ENCODE measurements around the gene PDE6H. TPM values are rescaled to one million over a fixed set of nuclear protein-coding genes. Genes with fewer than 3 reads are reported as not detected.

PDE6H gene
- polyA plus RNA-seq, 10 donors: not detected

DNA sequence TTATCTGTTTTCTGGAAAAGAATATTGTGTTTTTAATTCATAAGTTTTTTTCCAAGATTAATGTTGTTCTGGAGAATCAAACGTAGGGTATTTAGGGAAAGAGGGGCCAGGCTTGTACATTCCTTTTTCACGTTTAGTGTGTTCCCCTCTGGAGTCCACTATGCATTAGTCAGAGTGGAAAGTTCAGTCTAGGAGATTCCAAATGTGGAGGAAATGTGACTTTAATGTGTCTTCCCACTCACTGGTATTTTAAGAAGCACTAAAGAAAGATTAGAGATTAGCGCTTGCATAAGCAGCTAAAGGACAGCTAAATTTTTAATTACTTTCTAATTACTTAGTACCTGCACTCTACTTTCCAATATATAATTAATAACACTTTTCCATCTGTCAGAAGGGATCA, 4.4 kb upstream of the PDE6H start:
- DNase-seq: no peak

DNA sequence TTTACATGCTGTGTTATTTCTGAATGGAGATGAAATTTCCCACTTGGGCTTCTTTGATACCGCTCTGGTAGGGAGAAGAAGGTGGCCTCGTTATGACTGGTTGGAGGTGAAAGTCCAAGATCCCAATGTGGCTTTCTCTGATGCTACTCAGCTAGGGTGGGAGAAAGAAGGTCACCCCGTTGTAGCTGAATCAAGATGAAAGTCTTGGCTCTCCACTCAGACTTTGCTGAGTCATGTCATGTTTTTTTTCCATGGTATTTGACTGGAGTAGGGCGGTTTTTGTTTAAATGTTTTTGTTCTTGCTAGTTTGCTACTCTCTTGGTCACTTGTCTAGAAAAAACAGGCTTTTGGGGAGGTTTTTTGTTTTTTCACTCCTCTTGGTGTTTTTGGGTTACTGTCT, 2.4 kb upstream of the PDE6H start:
- DNase-seq: no peak

DNA sequence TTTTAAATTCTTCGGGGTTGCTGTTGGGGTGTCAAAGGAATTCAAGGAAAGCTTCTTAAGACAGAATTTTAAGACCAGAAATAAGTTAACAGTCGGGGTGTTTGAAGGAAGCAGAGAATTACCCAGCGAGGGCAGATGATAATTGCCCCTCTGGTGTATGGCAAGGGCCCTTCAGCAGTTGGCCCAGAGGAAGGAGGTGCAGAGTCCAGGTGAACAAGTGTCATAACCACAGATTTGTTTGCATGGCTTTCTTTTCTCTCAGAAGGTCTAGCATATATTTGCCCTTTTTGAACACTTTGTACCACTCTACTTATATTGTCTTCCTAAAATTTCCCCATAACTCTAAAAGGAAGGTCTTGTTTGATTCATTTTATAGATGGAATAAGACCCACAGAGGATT, 1.8 kb downstream of the PDE6H start:
- DNase-seq: no peak

DNA sequence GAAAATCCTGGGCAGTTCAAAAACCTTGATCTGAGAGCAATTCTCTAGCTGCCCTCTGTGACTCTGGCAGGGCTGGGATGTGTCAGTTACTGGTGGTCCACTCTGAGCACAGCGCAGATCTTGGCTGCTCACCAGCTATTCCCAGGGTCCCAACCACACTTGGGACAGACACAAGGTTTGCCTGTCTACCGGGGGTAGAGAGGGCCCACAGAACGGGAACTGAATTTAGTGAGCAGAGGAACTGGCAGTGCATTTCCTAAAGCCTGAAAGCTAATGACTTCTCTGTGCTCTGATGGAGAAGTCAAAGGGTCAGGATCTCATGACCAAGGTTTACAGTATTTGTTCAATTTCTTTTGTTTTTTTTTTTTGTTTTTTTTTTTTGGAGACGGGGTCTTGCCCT, 2.6 kb downstream of the PDE6H start:
- no peak for DNase-seq

DNA sequence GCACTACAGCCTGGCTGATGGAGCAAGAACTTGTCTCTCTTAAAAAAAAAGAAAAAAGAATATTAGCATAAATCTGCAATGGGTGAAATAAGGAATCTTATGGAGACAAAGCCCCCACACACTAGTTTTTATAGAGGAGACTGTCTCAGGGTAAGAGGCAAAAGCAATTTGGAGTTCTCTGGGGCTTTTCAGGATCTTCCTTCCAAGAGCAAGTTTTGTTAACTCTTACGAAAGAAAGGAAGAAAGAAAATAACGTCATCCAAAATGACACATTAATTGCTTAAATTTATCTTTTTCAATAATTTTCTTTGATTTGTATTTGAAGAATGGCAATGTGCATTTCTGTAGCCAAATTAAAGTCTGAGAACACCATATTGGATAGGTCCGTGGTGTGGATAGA, 3.8 kb downstream of the PDE6H start:
- DNase-seq: no peak

DNA sequence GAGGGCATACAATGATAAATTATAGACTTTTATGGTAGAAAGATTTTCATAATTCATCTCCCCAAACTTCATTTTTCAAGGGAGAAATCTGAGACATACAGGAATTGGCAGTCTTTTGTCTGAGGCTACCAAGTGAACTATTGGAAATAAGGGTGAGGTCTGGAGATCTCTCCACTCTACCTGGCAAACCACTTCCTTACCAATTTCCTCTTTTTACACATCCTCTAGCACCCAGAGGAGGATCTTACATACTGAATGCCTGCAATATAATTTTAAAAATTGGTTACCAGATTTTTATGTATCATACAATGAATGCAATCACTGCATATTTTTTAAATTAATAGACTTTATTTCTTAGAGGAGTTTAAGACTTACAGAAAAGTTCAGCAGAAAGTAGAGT, 6.6 kb downstream of the PDE6H start:
- no peak for DNase-seq

DNA sequence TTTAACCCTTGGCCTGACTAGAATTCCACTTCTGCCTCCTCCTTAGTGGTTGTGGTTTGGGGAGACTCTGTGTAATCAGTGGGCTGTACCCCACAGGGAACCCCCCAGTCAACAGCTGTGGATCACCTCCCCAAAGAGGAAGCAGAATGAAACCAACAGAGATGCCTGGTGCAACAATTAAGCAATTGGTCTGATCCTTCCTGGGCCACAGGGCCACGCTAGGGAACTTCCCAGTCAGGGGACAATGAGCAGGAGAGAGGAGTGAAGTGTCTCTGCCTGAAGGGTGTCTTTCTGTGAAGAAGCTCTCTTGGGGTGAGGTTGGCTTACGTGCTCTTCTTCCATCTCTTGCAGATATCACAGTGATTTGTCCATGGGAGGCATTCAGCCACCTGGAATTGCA, 8.2 kb downstream of the PDE6H start:
- no peak for DNase-seq

DNA sequence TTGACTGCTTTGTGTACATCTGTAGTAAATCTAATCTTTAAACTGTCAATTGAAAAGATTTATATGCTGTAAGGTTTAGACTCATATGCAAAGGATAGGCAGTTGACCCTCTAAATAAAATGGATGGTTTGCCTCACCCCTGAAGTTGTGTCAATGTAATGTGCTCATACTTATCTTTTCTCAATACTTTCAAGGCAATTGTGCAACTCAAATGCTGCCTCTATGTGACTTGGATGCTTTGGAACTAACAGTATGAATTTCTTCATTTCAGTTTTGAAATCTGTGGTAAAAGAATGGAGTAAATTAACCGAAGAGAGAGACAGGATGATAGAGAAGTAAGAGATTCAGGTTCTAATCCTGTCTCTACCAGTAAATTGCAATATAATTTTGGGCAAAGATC, 9.7 kb downstream of the PDE6H start:
- DNase-seq: no peak

DNA sequence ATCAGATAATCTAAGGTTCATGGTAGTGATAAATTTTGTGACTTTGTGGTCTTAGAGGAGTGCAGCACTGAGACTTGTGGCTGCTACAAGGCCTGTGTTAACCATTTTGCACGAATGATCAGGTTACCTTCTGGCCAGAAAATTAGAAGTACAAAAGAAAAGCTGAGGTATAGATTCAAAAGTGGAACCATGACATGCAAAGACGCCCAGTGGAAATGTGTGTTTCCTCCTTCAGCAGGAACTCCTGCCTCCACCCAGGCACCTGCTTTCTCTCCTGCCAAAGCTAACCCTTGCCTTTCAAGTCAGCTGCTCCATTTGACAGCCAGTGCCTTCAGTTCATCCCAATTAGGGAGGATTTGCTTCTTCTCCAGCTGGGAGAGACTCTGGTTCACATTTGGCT, 10.1 kb downstream of the PDE6H start:
- no peak for DNase-seq

DNA sequence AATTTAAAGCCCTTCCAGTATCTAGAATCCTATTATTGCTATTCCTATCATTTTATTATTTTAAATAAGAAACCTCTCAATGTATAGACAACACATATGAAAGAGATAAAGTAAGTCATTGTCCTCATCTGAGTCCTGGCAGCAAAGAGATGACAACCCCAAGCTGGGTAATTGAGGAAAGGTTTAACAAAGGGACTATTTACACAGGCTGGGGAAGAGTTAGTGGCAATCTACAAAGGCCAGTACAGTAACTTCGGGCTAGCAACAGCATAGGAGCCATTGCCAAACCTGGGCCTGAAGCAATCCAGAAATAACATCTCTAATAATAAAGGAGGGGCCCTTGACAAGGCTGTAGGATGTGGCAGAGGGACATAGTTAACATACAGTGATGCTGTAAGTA, 11.2 kb downstream of the PDE6H start:
- no peak for DNase-seq

DNA sequence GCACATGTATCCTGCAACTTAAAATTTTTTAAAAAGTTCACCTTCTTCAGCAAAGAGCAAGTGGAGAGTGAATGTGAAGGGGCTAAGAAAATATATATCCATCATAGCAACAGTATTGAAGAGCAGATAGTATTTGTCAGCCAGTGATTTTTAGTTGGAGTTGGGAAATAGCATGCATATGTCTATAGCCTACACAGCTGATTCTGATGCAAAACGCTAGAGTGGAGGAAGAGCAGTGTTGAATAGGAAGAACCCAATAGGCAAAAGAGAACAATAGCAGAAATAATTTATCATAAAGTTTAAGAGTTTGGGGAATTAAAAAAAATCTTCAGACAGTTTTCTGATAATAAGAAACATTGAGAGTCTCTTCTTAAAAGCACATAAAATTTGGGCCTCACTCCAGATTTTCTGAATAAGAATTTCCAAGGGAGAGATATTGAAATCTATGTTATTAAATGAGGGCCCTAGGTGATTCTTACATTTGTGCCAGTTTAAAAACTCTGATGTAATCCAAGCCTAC, 12.0 kb downstream of the PDE6H start:
- DNase-seq: peak in 2 of 3 donors; percentile 29 to 60

DNA sequence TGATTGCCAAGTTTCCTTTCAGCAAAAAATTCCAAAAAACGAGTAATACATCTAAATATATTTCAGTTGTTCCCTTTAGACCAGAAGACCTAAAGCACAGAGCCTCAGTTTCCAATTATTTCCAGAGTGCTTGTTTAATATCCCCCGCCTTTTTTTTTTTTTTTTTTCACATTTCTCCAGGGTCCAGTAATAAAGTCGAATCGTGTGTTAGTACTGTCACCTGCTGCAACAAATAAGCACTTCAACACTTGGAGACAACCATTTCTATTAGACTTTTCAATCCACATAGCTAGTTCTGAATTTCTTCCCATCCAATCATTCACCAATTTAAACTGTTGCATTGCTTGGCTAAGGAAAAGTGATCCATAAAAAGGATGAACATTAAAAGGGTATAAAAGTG, 13.6 kb downstream of the PDE6H start:
- DNase-seq: no peak

DNA sequence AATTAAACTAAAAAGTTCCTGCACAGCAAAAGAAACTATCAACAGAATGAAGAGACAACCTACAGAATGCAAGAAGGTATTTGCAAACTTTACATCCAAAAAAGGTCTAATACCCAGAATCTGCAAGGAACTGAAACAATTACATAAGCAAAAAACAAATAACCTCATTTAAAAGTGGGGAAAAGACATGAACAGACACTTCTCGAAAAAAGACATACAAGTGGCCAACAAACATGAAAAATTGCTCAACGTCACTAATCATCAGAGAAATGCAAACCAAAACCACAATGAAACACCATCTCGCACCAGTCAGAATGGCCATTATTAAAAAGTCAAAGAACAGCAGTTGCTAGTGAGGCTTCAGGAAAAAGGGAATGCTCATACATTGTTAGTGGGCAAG, 15.2 kb downstream of the PDE6H start:
- no peak for DNase-seq

DNA sequence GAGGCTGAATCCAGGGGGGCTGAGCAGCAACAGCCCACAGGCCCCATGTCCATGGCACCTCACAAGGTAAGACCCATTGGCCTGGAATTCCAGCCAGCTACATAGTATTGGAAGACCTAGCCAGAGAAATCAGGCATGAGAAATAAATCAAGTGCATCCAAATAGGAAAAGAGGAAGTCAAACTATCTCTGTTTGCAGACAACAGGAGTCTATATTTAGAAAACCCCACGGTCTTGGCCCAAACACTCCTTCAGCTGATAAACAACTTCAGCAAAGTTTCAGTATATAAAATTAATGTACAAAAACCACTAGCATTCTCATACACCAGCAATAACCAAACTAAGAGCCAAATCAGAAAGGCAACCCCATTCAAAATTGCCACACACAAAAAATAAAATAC, 16.9 kb downstream of the PDE6H start:
- no peak for DNase-seq

DNA sequence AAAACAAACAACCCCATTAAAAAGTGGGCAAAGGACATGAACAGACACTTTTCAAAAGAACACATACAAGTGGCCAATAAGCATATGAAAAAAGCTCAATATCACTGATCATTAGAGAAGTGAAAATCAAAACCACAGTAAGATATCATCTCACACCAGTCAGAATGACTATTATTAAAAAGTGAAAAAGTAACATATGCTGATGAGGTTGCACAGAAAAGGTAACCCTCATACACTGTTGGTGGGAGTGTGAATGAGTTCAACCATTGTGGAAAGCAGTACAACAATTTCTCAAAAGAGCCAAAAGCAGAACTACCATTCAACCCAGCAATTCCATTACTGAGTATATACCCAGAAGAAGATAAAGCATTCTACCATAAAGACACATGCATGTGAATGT, 18.2 kb downstream of the PDE6H start:
- no peak for DNase-seq

DNA sequence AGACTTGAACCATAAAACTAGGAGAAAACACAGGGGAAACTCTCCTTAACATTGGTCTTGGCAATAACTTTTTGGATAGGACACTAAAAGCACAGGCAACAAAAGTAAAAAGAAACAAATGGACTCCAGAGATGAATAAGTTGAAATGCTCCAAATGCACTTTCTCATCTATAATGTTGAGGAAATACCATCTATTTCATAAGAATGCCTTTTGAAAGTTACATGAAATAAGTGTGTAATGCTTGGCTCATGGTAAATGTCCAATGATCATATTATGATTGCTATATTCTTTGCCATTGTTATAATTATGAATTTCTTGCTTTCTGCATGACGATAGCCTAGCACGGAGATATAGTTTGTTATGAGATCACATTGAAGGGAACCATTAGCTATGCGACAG, 19.8 kb downstream of the PDE6H start:
- DNase-seq: no peak

DNA sequence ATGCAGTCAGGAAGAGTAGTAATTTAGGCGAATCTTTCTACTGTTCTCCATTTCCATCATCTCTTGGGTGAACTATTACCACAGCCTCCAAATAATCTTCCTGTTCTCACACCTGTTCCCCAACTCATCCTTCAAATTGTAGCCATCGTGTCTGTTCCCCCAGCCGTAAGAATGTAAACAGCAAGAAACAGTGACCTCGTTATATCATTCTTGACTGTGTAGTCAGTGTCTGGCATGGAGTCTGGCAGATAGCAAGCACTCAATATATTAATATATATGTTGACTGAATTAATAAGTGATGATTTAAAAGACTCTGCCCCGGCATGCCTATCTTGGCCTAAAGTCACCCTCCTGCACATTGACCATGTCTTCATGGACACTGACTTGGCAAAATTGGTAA, 20.3 kb downstream of the PDE6H start:
- DNase-seq: no peak

DNA sequence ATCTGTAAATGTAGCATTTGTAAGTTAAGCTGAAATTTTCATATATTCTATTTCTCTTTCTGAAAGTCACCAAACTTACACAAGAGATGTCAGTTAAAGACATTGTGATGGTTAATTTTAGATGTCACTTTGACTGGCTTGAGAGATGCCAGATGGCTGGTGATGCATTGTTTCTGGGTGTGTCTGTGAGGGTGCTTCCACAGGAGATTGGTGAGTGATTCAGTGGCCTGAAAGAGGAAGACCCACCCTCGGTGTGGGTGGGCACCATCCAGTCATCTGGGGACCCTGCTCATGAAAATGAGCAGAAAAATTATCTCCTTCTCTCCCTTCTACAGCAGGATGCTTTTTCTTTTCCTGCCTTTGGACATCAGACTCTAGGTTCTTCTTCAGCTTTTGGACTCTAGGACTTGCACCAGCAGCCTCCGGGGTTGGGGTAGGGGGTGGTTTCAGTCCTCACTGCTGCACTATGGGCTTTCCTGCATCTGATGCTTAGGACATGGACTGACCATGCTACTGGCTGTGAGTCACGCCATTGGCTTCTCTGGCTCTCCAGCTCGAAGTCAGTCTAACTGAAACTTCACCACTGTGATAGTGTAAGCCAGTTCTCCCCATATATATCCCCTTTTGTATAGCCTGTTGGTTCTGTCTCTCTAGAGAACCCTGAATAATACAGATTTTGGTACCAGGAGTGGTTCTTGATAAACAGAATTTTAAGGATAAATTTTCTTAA, 20.9 kb downstream of the PDE6H start:
- DNase-seq: no peak

DNA sequence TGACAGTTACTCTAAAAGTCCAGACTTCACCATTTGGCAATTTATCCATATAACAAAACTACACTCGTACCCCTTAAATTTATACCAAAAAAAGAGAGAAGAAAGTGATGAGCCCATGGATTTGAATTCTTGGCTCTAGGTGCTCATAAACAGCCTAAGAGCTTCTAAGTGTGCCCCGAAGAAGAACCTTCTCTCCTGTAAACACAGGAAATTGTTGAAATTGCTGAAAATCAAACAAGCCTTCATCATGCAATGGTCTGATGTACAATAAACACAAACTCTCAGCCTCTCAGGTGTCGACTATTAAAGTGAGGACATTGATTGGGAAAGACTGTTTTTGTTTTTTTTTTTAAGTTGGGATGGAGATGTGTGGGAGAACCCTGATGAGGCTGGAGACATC, 21.8 kb downstream of the PDE6H start:
- no peak for DNase-seq

DNA sequence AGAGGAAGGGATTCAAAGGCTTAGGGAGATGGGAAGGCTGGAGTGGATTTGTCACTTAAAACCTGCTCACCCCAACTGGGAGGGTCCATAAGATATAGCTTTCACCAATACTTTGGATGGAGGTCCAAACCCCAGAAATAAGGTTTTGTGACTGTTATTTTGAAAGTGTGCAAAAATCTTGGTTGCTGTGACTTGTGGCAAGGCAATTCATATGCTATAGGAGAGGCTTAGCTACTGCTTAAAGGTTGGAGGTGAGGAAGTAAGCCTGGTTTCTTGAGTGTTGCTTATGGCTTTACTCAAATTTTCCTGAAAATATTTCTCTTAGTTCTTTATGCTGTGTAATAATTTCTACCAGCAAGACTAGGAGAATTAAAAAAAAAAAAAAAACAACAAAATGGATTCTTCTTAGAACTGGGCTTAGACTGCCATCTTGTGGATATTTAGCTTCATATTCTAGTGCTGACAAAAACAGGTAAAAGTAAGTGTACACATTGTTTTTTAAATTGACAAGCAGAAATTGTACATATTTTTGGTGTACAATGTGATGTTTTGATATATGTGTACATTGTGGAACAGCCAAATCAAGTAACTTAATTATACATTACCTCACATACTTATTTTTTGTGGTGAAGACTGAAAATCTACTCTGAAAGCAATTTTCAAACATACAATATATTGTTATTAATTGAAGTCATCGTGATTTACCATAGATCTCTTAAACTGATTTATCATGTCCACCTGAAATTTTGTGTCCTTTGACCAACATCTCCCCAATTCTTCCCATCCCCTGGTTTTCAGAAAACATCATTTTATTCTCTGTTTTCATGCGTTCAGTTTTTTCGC, 23.0 kb downstream of the PDE6H start:
- peak; percentile 64 to 74 (median 67) for DNase-seq

DNA sequence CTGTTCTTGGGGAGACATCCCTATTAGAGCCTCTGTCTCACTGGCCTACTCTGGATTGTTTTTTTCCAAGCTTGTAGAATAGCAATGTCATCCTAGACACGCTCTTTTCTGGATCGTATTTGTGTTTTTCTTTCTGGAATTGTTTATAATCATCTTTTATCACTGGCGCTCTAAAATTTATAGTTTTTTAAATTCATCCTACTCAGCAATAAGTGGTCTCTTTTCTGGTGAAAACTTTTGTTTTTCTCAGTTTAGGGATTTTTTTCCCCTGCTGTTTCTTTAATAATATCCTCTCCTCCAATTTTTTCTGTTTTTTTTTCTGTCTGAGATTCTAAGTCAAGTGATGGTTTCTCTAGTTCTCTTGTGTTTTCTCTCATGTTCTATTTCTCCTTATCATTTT, 25.2 kb downstream of the PDE6H start:
- DNase-seq: no peak

DNA sequence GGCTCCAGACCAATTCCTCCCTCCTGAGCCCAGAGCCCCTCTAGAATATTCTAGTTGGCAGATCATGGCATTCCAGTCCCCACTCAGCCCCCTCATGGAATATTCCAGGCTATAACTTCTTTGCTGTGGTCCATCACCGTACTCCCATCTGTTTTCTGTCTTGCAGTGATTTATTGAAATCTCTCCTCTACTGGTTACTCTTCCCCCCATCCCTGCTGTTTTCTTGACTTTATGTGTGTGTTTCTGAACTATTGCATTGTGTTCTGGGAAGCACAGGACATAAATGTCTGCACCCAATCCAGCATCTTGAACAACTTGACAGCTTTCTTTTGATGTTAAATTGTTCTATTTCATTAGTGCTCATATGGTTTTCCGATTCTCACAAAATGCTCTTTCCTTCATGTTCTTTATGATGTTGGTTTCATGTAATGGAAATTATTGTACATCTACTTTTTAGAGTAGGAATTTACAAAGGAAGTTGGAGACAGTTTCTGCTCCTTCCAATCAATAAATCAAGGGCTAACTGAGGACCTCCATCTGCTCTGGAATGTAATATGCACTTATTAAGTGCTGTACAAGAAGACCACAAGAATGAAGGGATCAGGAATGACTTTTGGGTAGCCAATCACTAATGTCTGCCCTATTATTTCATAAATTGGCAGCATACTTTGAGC, 26.3 kb downstream of the PDE6H start:
- peak in 2 of 3 donors; percentile 32 to 48 for DNase-seq
